Measurements from ENCODE around the gene SYT8.

The SYT8 gene

DNA sequence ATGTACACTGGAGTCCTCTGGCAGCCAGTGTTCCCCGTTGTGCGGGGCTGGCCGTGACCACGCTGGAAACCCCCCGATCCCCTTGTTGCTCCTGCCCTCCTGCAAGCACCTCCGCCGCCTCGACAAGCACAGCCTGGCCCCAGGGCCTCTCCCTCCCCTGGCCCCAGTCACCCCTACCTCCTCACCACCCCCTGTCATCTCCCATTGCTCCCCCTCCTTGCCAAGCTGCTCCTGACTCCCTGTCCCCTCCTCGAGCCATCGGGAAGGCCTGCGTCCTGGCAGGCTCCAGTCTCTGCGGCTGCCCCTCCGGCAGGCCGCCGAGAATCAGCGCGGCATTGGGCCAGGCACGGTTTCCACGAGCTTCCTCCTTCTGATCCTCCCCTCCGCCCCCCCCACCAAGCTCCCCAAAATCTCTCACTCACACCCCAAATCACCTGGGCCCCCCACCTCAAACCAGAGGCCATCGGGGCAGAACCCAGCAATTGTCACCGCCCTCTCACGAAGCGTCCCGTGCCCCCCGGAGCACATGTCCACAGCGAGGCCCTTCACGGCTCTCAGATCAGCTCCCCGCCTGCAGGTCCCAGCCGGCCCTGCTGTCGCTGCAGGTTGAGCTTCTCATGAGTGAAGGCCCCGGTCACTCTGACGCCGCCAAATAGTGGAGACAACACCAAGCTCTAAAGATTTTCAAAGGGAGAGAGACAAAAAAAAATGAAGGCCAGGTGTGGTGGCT is 12.4 kb downstream of the SYT8 start:
- no peak for DNase-seq

GRCh38 chr11:1847926-1848639 is 13.3 kb downstream of the SYT8 start:
- DNase-seq = no peak

GRCh38 chr11:1848640-1849430 is 14.0 kb downstream of the SYT8 start:
- DNase-seq = no peak

DNA sequence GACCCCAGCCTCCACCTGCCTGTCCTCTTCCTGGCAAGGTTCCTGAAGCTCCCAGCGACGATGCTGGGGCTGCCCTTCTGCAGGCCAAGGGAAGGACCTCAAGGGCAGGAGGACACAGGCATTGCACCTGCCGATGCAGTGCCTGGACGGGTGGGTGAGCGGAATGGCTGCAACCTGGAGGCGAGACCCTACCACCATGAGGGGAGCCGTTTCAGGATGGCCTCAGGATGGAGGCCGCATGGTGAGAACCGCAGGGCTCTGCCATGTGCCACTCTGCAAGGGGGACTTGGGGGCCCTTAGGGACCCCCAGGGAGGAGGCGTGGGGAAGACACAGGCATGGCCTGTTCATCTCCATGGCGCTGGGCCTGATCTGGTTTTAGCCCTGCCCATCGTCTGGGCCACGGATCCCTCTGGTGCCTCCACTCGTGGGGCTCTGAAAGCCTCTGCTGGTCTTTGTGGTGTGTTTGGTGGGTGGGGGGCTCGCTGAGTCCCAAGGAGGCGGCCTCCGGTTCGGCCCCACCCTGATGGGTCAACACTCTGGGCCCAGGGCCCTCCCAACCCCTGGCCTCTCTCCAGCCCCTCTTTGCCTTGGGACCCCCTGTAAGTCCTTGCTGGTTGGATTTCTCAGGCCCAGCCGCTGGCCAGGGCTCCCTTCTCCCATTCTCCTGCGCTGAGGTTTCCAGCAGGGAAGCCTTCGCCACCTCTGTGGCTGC is 16.8 kb downstream of the SYT8 start:
- no peak for DNase-seq

- no peak for DNase-seq
These were observed 17.6 kb downstream of the SYT8 start for GRCh38 chr11:1852271-1852876.

DNA sequence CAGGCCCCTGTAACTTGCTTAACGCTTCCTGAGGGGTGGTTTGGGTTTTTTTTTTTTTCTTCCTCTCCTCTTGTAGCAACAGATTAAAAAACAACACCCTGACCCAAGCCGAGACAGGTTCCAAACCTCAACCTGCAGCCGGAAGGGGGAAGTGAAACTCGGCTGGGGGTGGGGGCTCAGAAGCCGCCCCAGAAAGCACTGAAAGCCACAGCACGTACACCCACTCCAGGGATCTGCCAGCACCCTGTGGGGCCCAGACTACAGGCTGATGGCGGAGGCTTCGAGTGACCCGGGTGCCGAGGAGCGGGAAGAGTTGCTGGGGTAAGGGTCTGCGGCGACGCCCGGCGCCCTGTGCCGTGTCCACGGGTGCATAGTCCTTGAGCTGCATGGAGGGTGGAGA is 18.1 kb downstream of the SYT8 start, which contains the start of gene LSP1:
Gene LSP1 (plus strand): TSS at position 208 of the 400 bp plus-strand sequence. CDS start 61 bp downstream, at position 269.
- no peak for DNase-seq

GRCh38 chr11:1853376-1854131 is 18.8 kb downstream of the SYT8 start:
- DNase-seq = no peak

- DNase-seq = no peak
These were observed 19.6 kb downstream of the SYT8 start for GRCh38 chr11:1854132-1854948.

DNA sequence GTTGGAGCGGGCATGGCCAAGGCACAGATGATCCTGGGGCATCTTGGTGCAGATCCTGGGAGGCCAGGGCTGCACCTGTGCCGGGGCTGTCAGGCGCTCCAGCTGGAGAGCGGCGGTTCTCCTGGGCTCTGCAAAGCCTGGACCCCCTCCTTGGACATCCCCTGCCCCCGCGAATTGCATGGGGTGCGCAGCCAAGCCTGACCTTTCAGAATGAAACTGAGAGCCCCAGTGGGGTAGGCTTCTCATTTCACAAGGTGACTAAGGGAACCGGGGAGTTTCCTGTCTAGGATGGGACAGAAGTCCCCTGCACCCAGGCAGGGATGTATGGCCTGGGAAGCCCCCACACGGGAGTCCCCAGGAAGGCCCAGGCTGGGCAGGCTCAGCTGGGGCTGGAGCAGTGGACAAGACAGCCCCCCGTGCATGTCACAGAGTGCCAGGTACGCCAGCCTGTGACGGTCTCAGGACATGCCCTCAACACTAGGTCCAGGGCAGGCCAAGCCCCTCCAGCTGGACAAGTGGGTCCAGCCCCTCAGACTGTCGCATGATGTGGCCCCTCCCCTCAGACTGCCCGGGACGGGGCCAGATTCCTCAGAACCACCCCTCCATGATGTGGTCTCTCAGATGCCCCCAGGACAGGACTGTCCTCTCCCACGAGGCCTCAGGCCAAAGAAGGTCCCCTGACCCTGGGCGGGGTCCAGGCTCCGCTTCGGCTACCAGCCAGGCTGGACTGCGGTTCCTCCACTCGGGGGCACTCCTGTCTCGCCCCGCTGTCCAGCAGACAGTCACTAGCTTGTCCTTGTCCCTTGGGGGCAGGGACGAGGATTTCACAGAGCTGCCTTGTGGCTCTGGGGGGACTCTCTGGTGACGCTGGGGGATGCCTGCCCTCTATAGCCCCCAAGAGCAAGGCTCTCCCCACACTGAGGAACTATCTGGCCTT is 20.4 kb downstream of the SYT8 start:
- DNase-seq = no peak

DNA sequence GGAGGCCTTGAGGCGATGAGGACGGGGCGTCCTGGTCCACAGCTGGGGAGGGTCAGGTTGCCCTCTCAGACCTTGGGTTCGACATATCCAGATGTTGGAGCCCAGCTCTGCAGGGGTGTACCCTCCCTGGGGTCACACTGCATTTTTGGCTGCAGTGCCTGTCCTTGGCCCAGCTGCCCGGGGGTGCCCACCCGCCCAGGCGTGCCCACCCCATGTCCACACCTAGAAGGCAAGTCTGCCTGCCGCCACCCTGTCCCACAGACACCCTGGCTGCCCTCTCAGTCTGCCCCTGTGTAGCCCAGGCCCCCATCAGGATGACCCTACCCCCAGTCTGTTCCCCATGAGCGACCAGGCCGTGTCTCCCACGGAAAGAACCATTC is 21.1 kb downstream of the SYT8 start:
- DNase-seq = no peak

DNA sequence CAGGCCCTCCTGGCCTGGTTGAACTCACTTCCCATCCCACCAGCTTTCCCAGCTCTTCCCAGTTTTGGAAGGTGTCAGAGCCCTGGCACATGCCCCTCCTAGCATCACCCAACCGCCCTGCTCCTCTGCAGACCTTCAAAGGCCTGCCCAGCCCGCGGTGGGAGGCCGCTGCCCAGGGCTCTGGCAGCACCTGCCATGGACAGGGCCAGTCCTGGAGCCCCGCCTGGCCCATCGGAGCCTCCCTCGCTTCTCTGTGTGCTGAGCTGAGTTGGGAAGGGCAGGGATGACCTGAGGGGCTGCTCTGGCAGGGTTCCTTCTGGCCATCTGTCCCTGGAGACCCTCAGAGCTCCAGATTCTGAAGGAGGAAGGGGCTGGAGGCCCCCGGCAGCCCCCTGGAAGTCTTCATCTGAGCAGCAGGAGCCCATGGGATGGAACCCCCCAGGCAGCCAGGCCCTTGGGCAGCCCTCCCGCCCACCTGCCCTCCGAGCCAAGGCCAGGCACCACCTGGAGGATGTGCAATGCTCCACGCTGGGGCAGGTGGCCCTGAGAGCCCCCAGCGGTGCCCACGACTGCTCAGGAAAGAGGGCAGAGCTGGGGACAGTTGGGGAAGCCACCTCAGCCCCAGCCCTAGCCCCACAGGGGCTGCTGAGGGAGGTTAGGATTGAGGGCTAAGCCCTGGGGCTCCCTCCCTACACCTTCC is 21.7 kb downstream of the SYT8 start:
- no peak for DNase-seq

DNA sequence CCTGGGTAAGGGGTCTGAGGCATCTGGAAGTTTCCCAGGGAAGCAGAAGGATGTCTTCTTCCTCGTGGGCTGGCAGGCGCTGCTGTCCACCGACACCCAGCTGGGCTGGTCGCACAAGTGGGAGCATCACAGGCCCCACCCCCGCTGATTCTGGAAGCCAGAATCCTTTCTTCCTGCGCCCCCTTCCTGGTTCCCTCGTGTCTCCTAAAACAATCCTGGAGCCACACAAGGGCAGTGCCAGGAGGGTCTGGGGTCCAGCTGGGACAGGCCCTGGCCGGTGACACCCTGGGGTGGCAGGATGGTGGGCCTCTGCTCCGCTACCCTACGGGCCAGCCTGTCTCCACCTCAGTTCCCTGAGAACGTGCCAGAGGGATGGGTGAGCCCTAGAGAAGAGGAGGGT is 22.3 kb downstream of the SYT8 start:
- DNase-seq = no peak

DNA sequence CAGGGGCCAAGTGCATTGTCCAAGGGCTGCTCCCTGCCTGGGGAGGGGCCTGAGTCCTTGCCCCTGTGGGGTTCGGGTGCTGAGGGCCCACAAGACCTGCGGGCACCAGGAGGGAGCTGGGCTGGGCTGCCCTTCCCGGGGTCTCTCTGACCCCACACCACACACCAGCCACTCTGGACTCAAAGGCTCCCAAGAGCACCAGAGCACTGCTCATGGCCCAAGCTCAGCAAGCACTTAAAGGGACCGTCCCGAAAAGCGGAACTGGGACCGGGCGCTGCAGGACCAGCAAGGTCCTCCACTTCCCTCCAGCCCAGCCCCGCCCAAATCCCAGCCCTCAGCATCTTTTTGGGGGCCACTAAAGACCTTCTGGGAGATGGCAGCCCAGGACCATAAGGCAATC is 23.4 kb downstream of the SYT8 start:
- DNase-seq = no peak

DNA sequence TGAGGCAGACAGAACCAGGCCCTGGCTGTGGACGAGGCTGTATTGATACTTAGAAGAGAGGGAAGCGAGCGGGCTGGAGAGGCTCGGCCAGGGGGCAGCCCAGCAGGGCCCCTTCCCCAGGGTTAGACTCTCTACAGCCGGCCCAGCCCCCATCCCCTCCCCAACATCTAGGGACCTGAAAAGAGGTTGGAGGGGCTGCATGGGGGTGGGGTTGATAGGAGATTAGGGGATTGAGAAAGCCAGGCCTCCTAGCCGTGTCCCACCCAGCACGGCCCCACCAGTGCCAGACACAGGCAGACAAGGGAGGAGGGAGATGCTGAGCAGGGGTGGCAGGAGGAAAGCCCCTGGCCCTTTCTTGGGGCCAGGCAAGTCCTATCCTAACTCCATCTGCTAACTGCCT is 23.8 kb downstream of the SYT8 start:
- DNase-seq = no peak

- no peak for DNase-seq
These were observed 24.2 kb downstream of the SYT8 start for GRCh38 chr11:1859004-1859403.

DNA sequence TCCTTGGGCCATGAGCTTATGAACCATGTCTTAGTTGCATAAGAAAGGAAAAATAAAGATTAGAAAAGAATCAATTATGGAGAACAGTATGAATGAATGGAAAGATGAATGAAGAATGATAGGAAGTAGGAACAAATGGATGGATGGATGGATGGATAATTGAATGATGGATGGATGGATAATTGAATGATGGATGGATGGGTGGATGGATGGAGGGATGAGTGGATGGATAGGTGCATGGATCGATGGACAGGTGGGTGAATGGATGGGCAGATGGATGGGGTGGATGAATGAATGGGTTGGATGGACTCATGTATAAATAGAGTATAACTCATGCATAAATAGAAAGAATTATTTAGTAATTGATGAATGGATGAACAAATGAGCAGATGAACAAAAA is 25.3 kb downstream of the SYT8 start:
- no peak for DNase-seq

DNA sequence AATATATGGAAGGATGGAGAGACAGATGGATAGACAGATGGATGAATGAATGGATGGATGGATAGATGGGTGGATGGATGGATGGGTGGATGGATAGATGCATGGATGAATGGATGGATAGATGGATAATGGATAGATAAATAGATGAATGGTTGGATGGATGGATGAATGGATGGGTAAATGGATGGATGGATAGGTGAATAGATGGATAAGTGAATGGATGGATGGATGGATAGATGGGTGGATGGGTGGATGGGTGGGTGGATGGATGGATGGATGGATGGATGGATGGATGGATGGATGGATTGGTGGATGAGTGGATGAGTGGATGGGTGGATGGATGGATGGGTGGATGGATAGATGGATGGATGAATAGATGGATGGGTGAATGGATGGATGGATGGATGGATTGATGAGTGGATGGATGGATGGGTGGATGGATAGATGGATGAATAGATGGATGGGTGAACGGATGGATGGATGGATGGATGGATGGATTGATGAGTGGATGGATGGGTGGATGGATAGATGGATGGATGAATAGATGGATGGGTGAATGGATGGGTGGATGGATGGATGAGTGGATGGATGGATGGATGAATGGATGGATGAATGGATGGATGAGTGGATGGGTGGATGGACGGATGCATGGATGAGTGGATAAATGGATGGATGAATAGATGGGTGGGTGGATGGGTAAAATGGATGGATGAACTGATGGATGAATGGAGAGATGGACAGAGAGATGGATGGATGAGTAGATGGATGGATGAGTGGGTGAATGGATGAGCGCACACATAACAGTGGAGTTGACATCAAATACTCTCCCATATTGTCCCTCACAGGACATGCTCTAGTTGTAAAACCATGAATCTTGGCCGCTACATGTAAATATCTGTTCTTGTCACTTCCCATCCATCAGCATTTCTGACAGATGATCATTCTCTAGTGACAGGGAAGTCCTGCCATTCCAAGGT is 26.9 kb downstream of the SYT8 start:
- no peak for DNase-seq
